HG02852 (cell line): ENCODE results near the gene NBAS.

Source experiments
- ATAC-seq: cut with Tn5 transposase; IDR thresholded peaks from one replicate; pipeline ENCODE4 v1.9.1; 2021; ENCODE audit warnings: mild to moderate bottlenecking, moderate library complexity; ENCODE audit not compliant: unreplicated experiment

Gene NBAS

DNA sequence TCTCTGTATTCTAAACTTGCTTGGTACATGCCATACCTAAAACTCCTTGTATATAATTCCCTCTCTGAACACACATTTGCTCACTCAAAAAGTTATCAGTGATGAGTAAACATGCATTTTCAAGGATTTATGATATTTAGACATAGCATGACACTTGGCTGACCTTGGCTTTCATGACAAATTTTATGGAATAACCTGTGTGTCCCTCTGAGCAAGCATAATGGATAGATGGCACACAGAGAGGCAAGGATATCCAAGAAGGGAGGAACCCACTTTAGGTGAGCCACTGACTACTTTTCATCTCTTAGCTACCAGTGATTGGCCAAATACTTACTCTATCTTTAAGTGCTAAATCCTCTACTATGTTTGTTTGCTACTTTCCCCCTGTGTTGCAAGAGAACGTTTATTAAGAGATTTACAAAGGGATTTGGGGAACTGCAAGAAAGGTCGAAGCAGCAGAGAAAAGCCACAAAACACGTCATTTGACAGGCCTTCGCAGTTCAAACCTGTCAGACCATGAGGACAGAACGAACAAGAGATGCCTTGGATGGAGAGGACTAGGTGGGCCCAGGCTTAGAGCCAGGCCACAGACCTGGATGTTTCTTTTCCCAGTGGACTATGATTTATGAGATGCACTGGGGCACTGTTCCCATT lies 379.9 kb downstream of the NBAS start:
- no peak for ATAC-seq

DNA sequence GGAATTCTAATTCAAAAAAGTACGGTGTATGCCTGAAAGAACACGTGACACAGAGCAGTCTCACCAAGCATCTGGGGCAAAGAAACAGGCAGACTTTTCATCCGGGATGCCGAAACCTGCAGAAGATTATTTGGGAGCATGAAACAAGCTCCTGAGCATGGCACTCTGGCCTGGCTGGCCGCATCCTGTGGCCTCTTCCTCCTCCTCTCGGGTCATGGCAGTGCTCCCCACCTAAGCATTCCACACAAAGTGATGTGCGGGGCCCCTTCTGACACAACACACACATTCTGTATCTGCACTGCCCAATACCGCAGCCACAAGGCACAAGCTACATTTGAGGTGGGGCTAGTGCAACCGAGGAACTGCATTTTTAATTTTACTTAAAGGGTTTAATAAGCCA lies 380.8 kb downstream of the NBAS start:
- ATAC-seq: no peak

DNA sequence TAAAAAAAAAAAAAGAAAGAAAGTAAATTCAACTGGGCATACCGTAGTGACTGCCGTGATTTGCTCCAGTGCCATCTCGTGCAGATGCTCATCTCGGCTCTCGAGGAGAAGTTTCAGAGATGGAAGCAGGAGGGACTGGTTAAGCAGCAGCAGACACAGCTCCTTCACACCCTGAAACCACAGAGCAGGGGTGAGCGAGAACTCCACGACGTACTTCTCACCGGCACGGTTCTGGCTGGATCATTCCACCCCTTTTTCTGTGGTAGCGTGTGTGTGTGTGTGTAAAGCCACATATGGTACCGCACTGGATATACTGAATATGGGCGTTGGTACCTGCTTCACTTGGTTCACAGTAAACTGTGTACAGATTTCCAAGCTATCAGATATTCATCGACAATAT lies 382.2 kb downstream of the NBAS start:
- ATAC-seq: no peak

DNA sequence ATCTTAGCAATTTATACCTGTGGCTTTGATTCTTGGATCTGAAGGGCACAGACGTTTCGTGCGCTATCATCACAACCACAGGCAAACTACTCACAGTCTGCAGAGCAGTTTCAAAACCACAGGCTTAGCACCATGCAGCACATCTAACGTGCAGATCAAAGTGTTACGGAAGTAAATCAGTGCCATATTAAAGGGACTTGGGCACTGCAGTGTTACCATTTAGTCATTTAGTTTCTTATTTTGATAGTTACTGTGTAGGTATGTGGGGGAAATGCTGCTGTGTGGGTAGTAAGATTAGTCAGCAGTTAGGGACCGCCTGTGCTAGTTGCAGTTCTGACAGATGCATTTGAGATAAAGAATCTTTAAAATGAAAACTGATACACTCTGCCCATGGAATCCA lies 384.0 kb downstream of the NBAS start:
- peak; percentile 98 for ATAC-seq

DNA sequence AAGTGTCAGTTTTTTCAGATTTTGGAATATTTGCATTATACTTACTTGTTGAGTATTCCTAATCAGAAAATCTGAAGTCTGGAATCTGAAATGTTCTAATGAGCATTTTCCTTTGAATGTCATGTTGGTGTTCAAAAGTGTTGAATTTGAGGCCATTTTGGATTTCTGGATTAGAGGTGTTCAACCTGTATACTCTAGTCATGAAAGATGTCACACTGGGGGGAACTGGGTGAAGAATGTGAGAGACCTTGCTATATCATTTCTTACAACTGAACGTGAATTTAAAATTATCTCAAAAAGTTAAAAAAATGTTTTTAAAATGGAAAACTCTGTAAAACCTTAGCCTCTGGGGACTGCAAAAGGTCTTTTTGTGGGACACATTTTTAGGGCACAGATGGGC lies 384.5 kb downstream of the NBAS start:
- ATAC-seq: no peak

DNA sequence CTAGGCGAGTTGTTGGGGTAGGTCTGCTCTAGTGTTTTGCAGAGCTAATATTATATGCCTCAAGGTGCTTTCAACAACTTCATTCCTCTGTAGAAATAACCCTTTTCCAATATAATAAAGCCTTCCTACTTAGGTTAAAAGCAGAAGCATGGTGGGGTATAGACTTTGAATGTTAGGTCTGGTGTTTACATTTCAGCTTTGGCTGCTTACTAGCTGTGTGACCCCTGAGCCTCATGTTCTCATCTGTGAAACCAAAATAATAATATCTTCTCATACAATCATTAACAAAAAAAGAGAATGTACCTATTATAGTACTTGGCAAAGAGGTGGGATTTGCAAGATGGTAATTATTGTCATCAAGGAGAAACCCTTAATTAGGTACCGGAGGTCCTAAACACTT lies 386.6 kb downstream of the NBAS start:
- no peak for ATAC-seq

DNA sequence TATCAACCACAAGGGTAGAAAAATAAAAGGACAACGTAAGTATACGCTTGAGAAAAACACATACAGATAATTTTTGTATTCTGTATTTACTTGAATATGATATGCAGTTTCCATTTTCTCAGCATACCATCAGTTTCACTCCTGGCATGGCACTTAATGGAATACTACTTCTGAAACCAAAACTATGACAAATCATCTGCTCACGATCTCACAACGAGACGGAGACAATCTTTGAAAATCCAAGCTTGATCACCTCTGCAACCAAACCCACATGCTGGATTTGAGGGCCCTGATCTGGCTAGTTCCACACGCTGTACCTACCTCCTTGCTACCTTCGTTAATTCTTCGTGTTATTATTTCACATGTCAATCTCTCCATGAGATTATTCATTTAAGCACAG lies 387.6 kb downstream of the NBAS start:
- ATAC-seq: no peak

DNA sequence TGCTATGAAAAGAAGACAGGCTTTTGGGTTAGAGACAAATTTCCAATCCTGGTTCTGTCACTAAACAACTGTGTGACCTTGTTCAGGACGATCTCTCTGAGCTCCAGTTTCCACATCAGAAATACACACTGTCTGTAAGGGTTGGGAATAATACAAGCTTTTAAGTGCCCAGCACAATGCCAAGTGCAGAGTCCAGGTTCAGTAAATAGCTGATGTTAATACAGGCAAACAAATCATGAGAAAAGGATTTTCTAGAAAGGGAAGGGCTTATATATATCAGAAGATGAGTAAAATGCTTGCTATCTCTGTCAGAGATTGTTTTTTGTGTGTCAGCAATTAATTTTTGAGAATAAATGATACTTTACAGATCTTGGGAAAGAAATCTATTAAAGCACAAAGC lies 388.3 kb downstream of the NBAS start:
- no peak for ATAC-seq

DNA sequence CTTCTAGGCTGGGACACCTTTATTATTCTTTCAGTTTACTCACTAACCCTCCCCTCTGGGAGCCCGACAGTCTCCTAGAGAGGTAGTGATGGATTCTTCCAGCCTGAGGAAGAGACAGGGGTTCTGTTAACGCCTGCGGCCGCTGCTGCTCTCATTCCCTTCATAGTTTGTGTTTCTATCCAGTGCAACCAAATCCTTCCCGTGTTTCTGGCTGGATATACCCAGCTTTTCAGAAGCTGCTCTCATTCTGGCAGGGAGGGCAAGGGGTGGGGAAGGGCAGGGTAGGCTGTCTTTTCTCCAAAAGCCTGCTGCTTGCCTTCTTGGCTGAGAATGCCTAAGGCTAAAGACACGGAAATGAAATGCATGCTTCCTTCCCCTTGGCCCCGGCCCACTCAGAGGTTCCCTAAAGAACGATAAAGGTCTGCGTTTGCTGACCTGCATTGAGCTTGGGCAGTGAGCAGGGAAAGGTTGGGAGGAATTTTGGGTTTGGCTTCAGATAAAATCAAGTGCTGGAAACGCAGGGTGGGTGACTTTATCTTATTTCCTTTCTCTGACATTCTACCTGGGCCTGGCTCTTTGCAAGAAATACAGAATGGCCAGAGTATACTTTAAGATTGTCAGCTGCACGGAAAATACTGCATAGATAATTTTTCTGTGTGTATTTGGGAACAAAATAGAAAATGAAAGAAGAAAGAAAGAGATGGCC lies 390.9 kb downstream of the NBAS start:
- no peak for ATAC-seq

DNA sequence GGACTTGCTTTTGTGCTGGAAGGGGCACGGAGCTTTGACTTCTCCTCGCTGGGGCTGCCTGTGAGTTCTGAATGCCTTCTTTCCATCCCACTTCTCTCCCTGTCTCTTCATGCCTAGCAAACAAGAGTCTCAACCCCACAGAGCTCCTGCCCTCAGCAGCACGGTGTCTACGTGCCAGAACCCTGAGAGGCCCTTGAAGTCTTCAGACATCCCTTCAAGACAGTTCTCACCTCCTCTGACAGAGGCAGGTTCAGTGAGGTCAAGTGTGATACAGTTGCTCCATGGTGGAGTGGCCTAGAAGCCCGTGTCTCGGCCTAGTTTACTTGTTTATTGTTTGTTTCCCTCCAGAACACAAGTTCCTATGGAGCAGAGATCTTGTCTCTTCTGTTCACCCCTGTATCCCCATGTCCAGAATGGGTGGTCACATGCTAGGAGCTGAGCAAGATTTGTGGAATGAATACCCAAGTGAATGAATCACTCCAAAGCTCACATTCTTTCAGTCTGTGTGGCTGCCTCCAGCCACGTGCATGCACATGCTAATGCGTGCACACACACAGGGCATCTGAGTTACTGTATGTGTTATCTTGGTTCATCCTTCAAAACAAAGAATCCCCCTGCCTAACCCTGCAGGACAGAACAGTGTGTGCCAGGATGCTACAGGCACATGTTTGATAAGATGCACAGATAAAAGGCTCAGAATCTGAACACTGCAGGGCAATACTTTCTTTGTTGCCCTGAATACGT lies 391.6 kb downstream of the NBAS start:
- no peak for ATAC-seq

DNA sequence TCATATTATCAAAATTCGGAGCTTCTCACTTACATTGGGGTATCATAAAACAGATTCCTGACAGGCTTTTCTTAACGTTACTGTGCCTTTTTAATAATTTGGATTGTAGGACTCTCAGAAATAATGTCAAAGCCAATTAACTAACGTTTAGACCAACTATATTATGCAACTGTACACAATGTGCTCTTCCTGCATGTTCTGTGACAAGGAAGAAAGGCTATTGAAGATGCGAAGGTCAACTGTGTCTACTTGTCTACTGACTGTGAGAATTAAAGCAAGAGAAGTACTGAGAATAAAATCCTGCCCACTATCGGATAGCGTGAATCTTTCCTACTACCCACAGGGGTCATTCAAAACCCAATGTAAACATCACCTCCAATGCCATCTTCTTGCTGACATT lies 393.0 kb downstream of the NBAS start:
- no peak for ATAC-seq

DNA sequence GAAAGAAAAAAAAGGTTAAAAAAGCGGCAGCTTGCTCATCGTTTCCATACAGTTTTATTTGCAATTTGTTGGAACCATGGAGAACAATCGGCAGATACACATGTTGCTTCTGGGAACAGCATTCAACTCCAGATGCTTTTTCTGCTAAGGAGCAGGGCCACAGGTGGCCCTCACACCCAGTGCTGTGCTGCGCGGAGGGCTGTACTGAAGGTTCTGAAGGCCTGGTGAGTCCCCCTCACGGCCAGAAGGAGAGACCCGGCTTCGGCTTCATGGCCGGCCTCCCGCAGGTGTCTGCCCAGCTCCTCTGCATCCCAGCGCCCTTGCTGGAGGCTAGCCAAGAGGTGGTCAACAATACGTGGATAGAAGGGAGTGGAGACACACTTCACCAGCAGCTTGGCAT lies 394.3 kb downstream of the NBAS start:
- ATAC-seq: no peak

DNA sequence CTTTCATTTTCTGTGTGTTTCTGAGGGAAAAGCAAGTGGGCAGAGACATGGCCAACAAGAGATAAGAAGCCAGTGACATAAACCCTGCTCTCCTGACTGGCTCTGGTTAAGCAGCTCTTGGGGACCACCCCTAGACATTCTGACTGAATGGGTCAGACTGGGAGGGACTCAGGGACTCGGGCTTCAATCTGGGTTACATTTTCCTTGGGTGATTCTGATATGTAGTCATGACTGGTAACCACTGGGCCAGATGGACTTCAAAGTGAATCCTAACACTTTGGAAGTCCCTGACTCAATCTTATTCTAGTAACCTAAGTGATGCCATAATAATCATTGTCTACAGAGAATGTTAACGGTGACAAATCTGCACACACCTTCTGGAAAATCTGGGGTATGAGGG lies 397.8 kb downstream of the NBAS start:
- ATAC-seq: no peak

DNA sequence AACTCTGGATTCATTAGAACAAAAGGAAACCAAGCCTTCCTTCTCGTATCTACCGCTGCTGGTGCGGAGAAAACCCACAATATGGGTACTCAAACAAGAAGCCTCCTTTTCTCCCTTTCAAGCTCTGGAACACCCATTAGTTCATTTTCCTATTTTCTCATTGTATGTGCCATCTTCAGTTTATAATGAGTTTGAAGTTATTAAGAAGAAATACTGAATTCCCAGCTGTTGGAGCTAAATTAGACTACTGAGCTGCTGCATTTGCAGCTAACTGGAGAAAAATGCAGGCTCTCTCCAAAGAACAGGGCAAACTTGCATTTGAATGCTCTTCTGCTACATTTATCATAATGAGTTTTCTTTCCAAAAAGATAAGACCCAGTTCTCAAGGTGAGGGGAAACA lies 398.5 kb downstream of the NBAS start:
- no peak for ATAC-seq

DNA sequence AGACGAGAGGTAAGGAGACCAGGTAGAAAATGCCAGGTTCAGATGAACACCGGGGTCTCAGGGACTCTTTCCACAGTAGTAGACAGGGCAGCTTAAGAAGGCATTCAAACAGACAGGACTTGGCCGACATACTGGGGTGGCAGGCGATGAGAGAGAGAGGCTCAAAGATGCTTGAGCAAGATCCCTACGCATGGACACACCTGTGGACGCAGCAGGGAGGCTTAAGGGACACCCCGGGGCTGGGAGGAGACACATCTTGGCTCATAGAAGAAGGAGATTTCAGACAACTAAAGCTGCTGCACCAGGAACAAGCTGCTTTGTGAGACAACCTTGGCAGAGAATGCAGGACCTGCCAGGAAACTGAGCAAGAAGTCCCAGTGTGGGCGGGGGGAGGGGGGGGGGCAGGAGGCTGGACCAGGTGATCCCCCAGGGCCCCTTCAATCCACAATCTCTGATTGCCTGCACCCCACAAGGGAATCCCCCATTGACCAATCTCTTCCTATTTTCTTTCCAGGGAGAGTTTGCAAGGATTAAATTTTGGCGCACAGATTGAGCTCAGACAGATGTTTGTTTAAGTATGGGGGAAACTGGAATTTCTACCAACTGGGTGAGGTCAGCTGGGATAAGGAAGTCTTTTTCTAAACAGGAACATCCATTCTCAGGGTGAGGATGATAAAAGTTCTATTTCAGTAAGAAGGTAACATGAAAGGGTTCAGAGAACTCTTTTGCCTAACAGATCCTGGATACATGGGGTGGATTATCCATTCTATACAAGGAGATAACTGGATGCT lies 400.7 kb downstream of the NBAS start:
- ATAC-seq: no peak

DNA sequence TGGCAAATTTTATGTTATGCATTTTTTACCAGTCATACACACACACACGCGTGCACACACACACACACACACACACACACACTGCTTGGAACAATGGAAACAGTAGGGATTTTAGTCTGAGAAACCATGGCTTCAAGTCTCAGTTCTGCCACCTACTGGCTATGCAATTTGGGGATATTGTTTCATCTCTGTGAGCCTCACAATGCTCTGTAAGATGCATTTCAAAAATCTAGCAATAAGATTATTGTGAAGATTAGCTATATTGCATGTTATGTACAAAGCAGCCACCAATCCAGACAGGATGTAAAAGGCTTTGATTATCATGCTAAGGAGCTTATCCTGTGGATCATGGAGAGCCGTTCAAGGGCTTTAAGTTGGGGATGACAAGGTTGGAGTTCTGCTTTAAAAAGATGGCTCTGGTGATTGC lies 401.4 kb downstream of the NBAS start:
- no peak for ATAC-seq

DNA sequence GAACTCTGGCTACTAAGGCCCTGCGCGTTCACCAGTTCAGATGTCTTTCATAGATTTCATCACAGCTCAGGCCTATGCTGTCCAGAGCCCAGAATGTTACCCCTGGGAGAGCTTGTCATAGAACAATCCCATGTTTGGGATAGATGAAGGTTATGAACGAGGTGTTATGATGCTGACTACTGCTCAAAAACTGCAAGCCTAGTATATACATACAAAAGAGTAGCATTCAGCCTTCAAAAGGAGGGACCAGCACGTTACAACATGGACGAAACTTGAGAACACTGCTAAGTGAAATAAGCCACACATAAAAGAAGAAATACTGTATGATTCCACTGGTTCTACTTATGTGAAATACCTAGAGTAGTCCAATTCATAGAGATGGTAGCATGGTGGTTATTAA lies 401.9 kb downstream of the NBAS start:
- ATAC-seq: no peak

DNA sequence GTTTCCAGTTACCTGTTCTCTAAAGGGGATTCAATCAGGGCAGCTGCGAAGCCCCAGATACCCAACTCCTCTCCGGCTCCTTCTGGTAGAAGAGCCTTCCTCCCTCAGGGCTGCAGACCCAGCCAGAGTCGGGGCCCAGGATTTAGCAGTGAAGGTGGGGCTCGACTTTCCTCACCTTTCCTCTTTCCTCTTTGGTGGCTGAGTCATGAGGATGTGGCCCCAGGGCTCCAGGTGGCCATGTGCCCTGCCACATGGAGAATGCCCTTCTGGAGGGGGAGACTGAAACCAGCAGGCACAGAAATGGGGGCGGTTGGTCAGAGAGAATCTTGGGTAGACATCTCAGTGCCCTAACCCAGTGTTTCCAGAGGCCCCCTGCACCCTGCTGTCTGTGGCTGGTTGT lies 402.6 kb downstream of the NBAS start:
- ATAC-seq: no peak

DNA sequence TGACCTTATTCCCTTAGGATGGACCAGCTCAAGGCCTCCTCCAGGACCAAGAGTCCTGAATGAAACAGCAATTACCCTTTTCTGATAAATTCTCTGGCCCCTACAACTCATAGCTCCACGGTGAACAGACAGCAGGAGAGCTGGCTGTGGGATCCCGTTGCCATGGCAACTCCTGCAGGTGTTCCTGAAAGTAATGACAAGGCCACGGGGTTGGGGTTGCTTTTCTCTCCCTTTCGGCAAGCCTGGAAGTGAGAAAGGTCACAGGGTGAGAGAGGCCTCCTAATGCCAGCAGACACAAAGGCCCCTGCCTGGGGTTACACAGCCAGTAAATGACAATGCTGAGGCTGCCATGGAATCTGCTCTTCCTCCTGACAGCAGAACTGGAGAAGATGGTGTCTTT lies 403.0 kb downstream of the NBAS start:
- no peak for ATAC-seq

DNA sequence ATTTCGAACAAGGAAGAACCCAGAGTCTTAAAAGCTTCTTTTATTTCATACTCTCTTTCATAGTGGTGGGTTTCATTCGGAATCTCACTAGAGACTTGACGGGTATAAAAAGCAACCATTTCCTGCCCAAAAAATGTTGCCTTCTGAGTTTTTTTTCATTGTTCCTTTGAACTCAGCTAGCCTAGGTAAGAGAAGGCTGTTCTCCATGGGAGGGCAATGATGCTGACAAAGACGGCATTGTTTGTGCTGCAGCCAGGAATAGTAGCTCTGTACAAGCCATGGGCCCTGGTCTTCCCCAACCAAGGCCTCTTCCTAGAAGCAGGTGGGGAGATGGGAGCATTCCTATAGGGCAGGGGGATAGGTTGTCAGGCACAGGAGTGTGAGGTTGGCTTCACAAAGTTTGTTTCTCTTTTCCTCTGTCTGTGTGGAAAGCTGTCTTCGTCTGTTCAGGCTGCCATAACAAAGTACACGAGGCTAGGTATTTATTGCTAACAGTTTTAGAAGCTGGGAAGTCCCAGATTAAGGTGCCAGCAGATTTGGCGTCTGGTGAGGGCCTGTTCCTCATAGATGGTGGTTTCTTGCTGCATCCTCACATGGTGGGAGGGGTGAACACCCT lies 405.1 kb downstream of the NBAS start:
- no peak for ATAC-seq

DNA sequence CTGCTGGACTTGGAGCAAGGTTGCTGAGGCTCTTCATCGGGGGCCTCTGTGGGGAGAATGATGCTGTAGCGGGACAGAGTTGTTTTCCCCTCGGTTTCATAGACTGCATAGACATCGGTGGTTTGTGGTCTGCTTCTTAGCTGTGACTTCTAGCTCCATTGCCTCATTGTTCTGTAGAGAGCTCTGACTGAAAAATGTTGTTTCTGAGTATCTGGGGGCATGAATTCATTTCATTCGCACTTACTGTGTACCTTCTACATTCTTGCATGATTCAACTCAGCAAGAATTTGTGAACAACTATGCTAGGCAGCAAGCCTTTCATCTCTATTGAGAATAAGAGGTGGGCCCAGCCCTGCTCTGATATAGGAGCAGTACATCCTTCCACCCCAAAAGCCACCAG lies 406.8 kb downstream of the NBAS start:
- ATAC-seq: no peak
